Transverse colon (tissue), 4 donors: ENCODE results near the gene ZNF264. TPM values are rescaled to one million over a fixed set of nuclear protein-coding genes. Genes with fewer than 3 reads are reported as not detected.
A peak's percentile ranks its signal among the peaks of the same experiment; 100 is the strongest.

Experiments
- DNase-seq: peaks from one replicate; pipeline ENCODE4 v3.0.0-alpha.2; 2019
- H3K27ac ChIP-seq, 4 donors: fragments of 200-600 bp; sonication (generic); 2 replicates each; pipeline ENCODE4 v1.5.1; 2016 to 2018; ENCODE audit warnings: inconsistent platforms in 4 of 4
- H3K27me3 ChIP-seq: fragments of 200-600 bp; sonication (generic); 2 replicates; pipeline ENCODE4 v1.5.1; 2017; ENCODE audit warnings: inconsistent platforms
- H3K36me3 ChIP-seq, 4 donors: fragments of 200-600 bp; sonication (generic); 2 replicates each; pipeline ENCODE4 v1.5.1; 2017 to 2019; ENCODE audit warnings: inconsistent platforms in 4 of 4
- H3K4me1 ChIP-seq, 4 donors: fragments of 200-600 bp; sonication (generic); 2 replicates each; pipeline ENCODE4 v1.5.1; 2017 to 2020; ENCODE audit warnings: inconsistent platforms in 4 of 4
- H3K4me3 ChIP-seq, 4 donors: fragments of 200-600 bp; sonication (generic); 1 replicate in 1 of 4; 2 replicates in 3 of 4; pipeline versions ENCODE4 v1.5.1 to v1.6.1; 2017 to 2019; ENCODE audit warnings: inconsistent platforms in 4 of 4
- H3K9me3 ChIP-seq, 2 donors: fragments of 200-600 bp; sonication (generic); 2 replicates each; pipeline ENCODE4 v1.5.1; 2017 to 2019; ENCODE audit warnings: inconsistent platforms in 2 of 2
- EP300 ChIP-seq: sonication (generic); formaldehyde crosslinking; IDR thresholded peaks from one replicate; pipeline ENCODE4 v1.6.1; 2017; ENCODE audit warnings: antibody characterized with exemption, low read depth
- POLR2A ChIP-seq: fragments of 450-650 bp; IDR thresholded peaks from one replicate; pipeline ENCODE4 v1.6.1; 2016; ENCODE audit warnings: antibody characterized with exemption, mild to moderate bottlenecking, moderate library complexity
- POLR2AphosphoS5 ChIP-seq, 3 donors: sonication (generic); formaldehyde crosslinking; IDR thresholded peaks; one replicate each; pipeline ENCODE4 v1.6.1; 2016; ENCODE audit warnings: antibody characterized with exemption in 3 of 3
- WGBS, 2 donors: methylation state at CpG; one replicate each; pipeline ENCODE4 v1.1.5; 2018; ENCODE audit warnings: low coverage in 1 of 2; 5-methylcytosine and 5-hydroxymethylcytosine counted together
- in situ Hi-C, 4 donors: fragments of 200-750 bp; cut with MboI; loops; one replicate each; pipeline versions ENCODE4 v1.15.0 to v1.15.1; 2017; ENCODE audit warnings: low sequenced_read_pairs in 3 of 4, low pct_ligation_motif_present in 1 of 4, low pct_unique_long_range_greater_than_20kb in 1 of 4
- intact Hi-C: fragments of 100-400 bp; cut with DNase I; formaldehyde crosslinking; loops from one replicate; pipeline ENCODE4 v1.15.1; 2023; ENCODE audit warnings: low total_unique reads
- total RNA-seq, 4 donors: library from RNA; depleted of rRNA; stranded (reverse); fragments of >200 nt; gene quantifications; one replicate each; pipeline ENCODE4 v1.1.0, GENCODE V29; 2016
- TF ChIP-seq, protein P1 (sequence below), 5 experiments: fragments of 200-600 bp in 3 of 5; fragments of 450-650 bp in 2 of 5; sonication (generic) in 3 of 5; IDR thresholded peaks; 1 replicate in 2 of 5; 2 replicates in 3 of 5; pipeline ENCODE4 v1.5.1; 2016 to 2017; ENCODE audit warnings: antibody characterized with exemption in 5 of 5, inconsistent platforms in 3 of 5, mild to moderate bottlenecking in 2 of 5, moderate library complexity in 1 of 5

ZNF264 gene
- total RNA-seq, 4 donors from 2014 or later = 24.3 to 166 (median 35.6) TPM

- no peak for DNase-seq
- Histone ChIP-seq H3K4me1 (no peaks in the 10 kb centered on the region), H3K27me3 (no peaks in the 10 kb centered on the region), H3K27ac (no peak overlapping the region), H3K4me3 (no peak overlapping the region), H3K9me3 (no peaks in the 10 kb centered on the region), H3K36me3 (peaks cover 0 to 7% (median 2%) of the 10 kb centered on the region in 4 donors)
- intact Hi-C loops (no loop called here), in situ Hi-C loops (no loop called here)
- TF ChIP-seq EP300 (no peak), POLR2A (no peak), POLR2AphosphoS5 (IDR thresholded peaks at IDR 0.05) (no peak)
- TF ChIP-seq, protein P1, sequence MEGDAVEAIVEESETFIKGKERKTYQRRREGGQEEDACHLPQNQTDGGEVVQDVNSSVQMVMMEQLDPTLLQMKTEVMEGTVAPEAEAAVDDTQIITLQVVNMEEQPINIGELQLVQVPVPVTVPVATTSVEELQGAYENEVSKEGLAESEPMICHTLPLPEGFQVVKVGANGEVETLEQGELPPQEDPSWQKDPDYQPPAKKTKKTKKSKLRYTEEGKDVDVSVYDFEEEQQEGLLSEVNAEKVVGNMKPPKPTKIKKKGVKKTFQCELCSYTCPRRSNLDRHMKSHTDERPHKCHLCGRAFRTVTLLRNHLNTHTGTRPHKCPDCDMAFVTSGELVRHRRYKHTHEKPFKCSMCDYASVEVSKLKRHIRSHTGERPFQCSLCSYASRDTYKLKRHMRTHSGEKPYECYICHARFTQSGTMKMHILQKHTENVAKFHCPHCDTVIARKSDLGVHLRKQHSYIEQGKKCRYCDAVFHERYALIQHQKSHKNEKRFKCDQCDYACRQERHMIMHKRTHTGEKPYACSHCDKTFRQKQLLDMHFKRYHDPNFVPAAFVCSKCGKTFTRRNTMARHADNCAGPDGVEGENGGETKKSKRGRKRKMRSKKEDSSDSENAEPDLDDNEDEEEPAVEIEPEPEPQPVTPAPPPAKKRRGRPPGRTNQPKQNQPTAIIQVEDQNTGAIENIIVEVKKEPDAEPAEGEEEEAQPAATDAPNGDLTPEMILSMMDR (IDR thresholded peaks at IDR 0.05) = no peak
- WGBS, 2 donors = 92 to 97% methylated on average over 3 of the region's 3 CpGs
These were observed 70.7 kb downstream of the ZNF264 start for GRCh38 chr19:57262044-57262443.

GRCh38 chr19:57263244-57263741 is 72.0 kb downstream of the ZNF264 start:
- WGBS, 2 donors = 100% methylated on average over 1 of the region's 1 CpG; no CpG with 5 or more reads in 1 of the 2 donors
- H3K27me3 ChIP-seq = no peaks in the 10 kb centered on the region
- no peak overlapping the region for H3K27ac ChIP-seq
- intact Hi-C loops = no loop called here
- H3K36me3 ChIP-seq = peaks cover 0 to 7% (median 2%) of the 10 kb centered on the region in 4 donors
- H3K4me3 ChIP-seq = no peak overlapping the region
- H3K4me1 ChIP-seq = no peaks in the 10 kb centered on the region
- H3K9me3 ChIP-seq = no peaks in the 10 kb centered on the region
- no peak for TF ChIP-seq POLR2A
- TF ChIP-seq, protein P1 (IDR thresholded peaks at IDR 0.05) = no peak
- TF ChIP-seq POLR2AphosphoS5 (IDR thresholded peaks at IDR 0.05) = no peak
- no peak for TF ChIP-seq EP300
- no peak for DNase-seq
- in situ Hi-C loops = no loop called here

GRCh38 chr19:57267291-57267690 is 76.0 kb downstream of the ZNF264 start:
- in situ Hi-C loops (no loop called here), intact Hi-C loops (no loop called here)
- 82 to 100% methylated on average over 1 to 3 of the region's 3 CpGs for WGBS, 2 donors

GRCh38 chr19:57269515-57270250 is 78.4 kb downstream of the ZNF264 start:
- 63 to 83% methylated on average over 1 to 4 of the region's 4 CpGs for WGBS, 2 donors
- no peaks in the 10 kb centered on the region for H3K4me1 ChIP-seq
- no peaks in the 10 kb centered on the region for H3K9me3 ChIP-seq
- in situ Hi-C loops (no loop called here), intact Hi-C loops (no loop called here)
- H3K4me3 ChIP-seq = no peak overlapping the region
- DNase-seq = no peak
- H3K27ac ChIP-seq = peak overlapping the region in 1 of 4 donors; percentile 36
- H3K36me3 ChIP-seq = no peaks in the 10 kb centered on the region
- TF ChIP-seq POLR2AphosphoS5 (IDR thresholded peaks at IDR 0.05) (no peak), POLR2A (no peak), EP300 (no peak)
- TF ChIP-seq, protein P1 (IDR thresholded peaks at IDR 0.05) = no peak
- no peaks in the 10 kb centered on the region for H3K27me3 ChIP-seq

More at GRCh38 chr19:57267291-57267690, 76.0 kb downstream of the ZNF264 start:
- Histone ChIP-seq H3K27ac (no peak overlapping the region), H3K36me3 (no peaks in the 10 kb centered on the region), H3K27me3 (no peaks in the 10 kb centered on the region), H3K4me1 (no peaks in the 10 kb centered on the region), H3K9me3 (no peaks in the 10 kb centered on the region), H3K4me3 (no peak overlapping the region)
- no peak for DNase-seq
- TF ChIP-seq EP300 (no peak), POLR2AphosphoS5 (IDR thresholded peaks at IDR 0.05) (no peak), POLR2A (no peak)
- TF ChIP-seq, protein P1 (IDR thresholded peaks at IDR 0.05) = no peak
